NT2/D1 (cell line): Measurements from ENCODE around the gene RIN3.

Experiments
- DNase-seq: peaks from one replicate; pipeline ENCODE4 v3.0.0-alpha.2; 2011; ENCODE audit warnings: low read depth, low spot score
- H3K27me3 ChIP-seq: 2 replicates; pipeline ENCODE4 v1.6.0; 2011; ENCODE audit warnings: mild to moderate bottlenecking; ENCODE audit not compliant: insufficient read length, insufficient read depth
- H3K36me3 ChIP-seq: 2 replicates; pipeline ENCODE4 v1.6.1; 2011; ENCODE audit warnings: mild to moderate bottlenecking, low read length, mixed read lengths; ENCODE audit not compliant: insufficient read depth, insufficient read length
- H3K4me1 ChIP-seq: 2 replicates; pipeline ENCODE4 v1.5.1; 2011; ENCODE audit not compliant: insufficient read depth, insufficient read length
- H3K4me3 ChIP-seq: 2 replicates; pipeline ENCODE4 v1.5.1; 2011; ENCODE audit warnings: low read depth; ENCODE audit not compliant: insufficient read length
- H3K9ac ChIP-seq: 2 replicates; pipeline ENCODE4 v1.6.0; 2011; ENCODE audit warnings: low read depth; ENCODE audit not compliant: insufficient read length
- H3K9me3 ChIP-seq: 2 replicates; pipeline ENCODE4 v1.5.1; 2011; ENCODE audit warnings: mild to moderate bottlenecking, low read length; ENCODE audit not compliant: insufficient read depth
- SUZ12 ChIP-seq: IDR thresholded peaks from 2 replicates; pipeline ENCODE4 v1.6.1; 2011; ENCODE audit not compliant: insufficient read length, insufficient read depth; ENCODE audit errors: extremely low read depth
- YY1 ChIP-seq: IDR thresholded peaks from 2 replicates; pipeline ENCODE4 v1.6.1; 2011; ENCODE audit not compliant: insufficient read length, insufficient read depth
- ZNF274 ChIP-seq: IDR thresholded peaks from 2 replicates; pipeline ENCODE4 v1.6.1; 2011; ENCODE audit warnings: mild to moderate bottlenecking, low read depth, low read length

RIN3 gene

GRCh38 chr14:92719421-92719820 lies 205.8 kb downstream of the RIN3 start:
- H3K27me3 ChIP-seq, result no peaks in the 10 kb centered on the region
- TF ChIP-seq SUZ12, result no peak
- TF ChIP-seq YY1, result no peak
- no peak for TF ChIP-seq ZNF274

GRCh38 chr14:92719890-92720323 lies 206.3 kb downstream of the RIN3 start:
- H3K36me3 ChIP-seq, result peaks cover 18% of the 10 kb centered on the region
- H3K9me3 ChIP-seq, result no peaks in the 10 kb centered on the region
- DNase-seq, result no peak
- H3K9ac ChIP-seq, result no peak overlapping the region
- H3K4me3 ChIP-seq, result no peak overlapping the region
- no peaks in the 10 kb centered on the region for H3K27me3 ChIP-seq
- H3K4me1 ChIP-seq, result no peaks in the 10 kb centered on the region
- TF ChIP-seq SUZ12, result no peak
- no peak for TF ChIP-seq ZNF274
- TF ChIP-seq YY1, result no peak

More at GRCh38 chr14:92719421-92719820, 205.8 kb downstream of the RIN3 start:
- DNase-seq, result no peak
- Histone ChIP-seq H3K4me1 (no peaks in the 10 kb centered on the region), H3K4me3 (no peak overlapping the region), H3K9ac (no peak overlapping the region), H3K36me3 (peaks cover 18% of the 10 kb centered on the region), H3K9me3 (no peaks in the 10 kb centered on the region)

- Histone ChIP-seq H3K9ac (no peak overlapping the region), H3K36me3 (peaks cover 5% of the 10 kb centered on the region), H3K9me3 (no peaks in the 10 kb centered on the region), H3K4me3 (no peak overlapping the region), H3K27me3 (no peaks in the 10 kb centered on the region), H3K4me1 (peaks cover 4% of the 10 kb centered on the region)
- no peak for DNase-seq
- TF ChIP-seq SUZ12 (no peak), YY1 (no peak), ZNF274 (no peak)
Observed at GRCh38 chr14:92724516-92725340, 211.1 kb downstream of the RIN3 start.

- Histone ChIP-seq H3K4me1 (peaks cover 4% of the 10 kb centered on the region), H3K9me3 (no peaks in the 10 kb centered on the region), H3K36me3 (peaks cover 10% of the 10 kb centered on the region), H3K9ac (no peak overlapping the region), H3K27me3 (no peaks in the 10 kb centered on the region), H3K4me3 (no peak overlapping the region)
- TF ChIP-seq YY1 (no peak), ZNF274 (no peak), SUZ12 (no peak)
- no peak for DNase-seq
Observed at GRCh38 chr14:92726135-92726932, 212.8 kb downstream of the RIN3 start.

GRCh38 chr14:92726933-92727262 lies 213.3 kb downstream of the RIN3 start:
- Histone ChIP-seq H3K4me1 (peaks cover 4% of the 10 kb centered on the region), H3K9me3 (no peaks in the 10 kb centered on the region; the same call in 1 of the 2 replicates), H3K9ac (no peak overlapping the region), H3K4me3 (no peak overlapping the region), H3K36me3 (peaks cover 16% of the 10 kb centered on the region), H3K27me3 (no peaks in the 10 kb centered on the region)
- DNase-seq, result no peak
- TF ChIP-seq SUZ12 (no peak), YY1 (no peak), ZNF274 (no peak)

GRCh38 chr14:92728759-92729364 lies 215.3 kb downstream of the RIN3 start:
- Histone ChIP-seq H3K9ac (no peak overlapping the region), H3K4me3 (no peak overlapping the region), H3K27me3 (no peaks in the 10 kb centered on the region), H3K9me3 (no peaks in the 10 kb centered on the region; the same call in 1 of the 2 replicates), H3K36me3 (peaks cover 26% of the 10 kb centered on the region), H3K4me1 (peaks cover 4% of the 10 kb centered on the region)
- no peak for TF ChIP-seq ZNF274
- TF ChIP-seq YY1, result no peak
- TF ChIP-seq SUZ12, result no peak
- DNase-seq, result no peak
